ENCODE data around the gene FOSL2.

GRCh38 chr2:28415715-28416114 lies 23.1 kb downstream of the FOSL2 start:
- TF ChIP-seq, protein P1, sequence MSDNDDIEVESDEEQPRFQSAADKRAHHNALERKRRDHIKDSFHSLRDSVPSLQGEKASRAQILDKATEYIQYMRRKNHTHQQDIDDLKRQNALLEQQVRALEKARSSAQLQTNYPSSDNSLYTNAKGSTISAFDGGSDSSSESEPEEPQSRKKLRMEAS (IDR thresholded peaks at IDR 0.05), result no peak
- TF ChIP-seq EP300 (IDR thresholded peaks at IDR 0.05; ENCODE audit: borderline replicate concordance) (no peak), YY1 (IDR thresholded peaks at IDR 0.05; ENCODE audit: low read depth) (no peak), TAF1 (IDR thresholded peaks at IDR 0.05; ENCODE audit: low read depth) (no peak), EGR1 (IDR thresholded peaks at IDR 0.05) (no peak), CREB1 (IDR thresholded peaks at IDR 0.05; ENCODE audit: low read depth) (no peak)
